Caco-2 (cell line): ENCODE data around the gene NDRG4. TPM values are rescaled to one million over a fixed set of nuclear protein-coding genes. Genes with fewer than 3 reads are reported as not detected.

Experiments used
- BruUV-seq: library from RNA; stranded (reverse); fragments of 400-500 nt; replicated peaks from 2 replicates; lab custom pipeline; 2021; lab: Mats Ljungman, UMichigan
- CTCF ChIA-PET: fragments of 300-600 bp; sonication (Branson Sonifier 250); formaldehyde crosslinking; loops from one replicate; lab custom pipeline; 2022; ENCODE audit warnings: antibody characterized with exemption; lab: Charles Lee
- POLR2A ChIA-PET: fragments of 300-600 bp; sonication (Branson Sonifier 250); formaldehyde crosslinking; loops from one replicate; lab custom pipeline; 2022; ENCODE audit warnings: antibody characterized with exemption; lab: Charles Lee
- DNase-seq, 2 experiments: peaks; one replicate each; pipeline versions ENCODE4 v3.0.0 to v3.0.0-alpha.2; 2020 to 2022
- H3K27me3 ChIP-seq: replicated peaks from 2 replicates; pipeline ENCODE4 v1.6.0; 2011; ENCODE audit warnings: low read length; ENCODE audit not compliant: control insufficient read depth, insufficient read depth
- H3K36me3 ChIP-seq: 2 replicates; pipeline ENCODE4 v1.5.1; 2011; ENCODE audit warnings: low read length; ENCODE audit not compliant: control insufficient read depth, insufficient read depth
- H3K4me1 ChIP-seq: fragments of 250-450 bp; sonication (Bioruptor Pico); 2 replicates; pipeline ENCODE4 v1.5.1; 2020; ENCODE audit warnings: mild to moderate bottlenecking
- H3K4me3 ChIP-seq: 2 replicates; pipeline ENCODE4 v1.5.1; 2011; ENCODE audit warnings: low read depth, mild to moderate bottlenecking, control low read depth, low read length
- H3K9me3 ChIP-seq: fragments of 250-450 bp; sonication (Bioruptor Pico); 2 replicates; pipeline ENCODE4 v1.5.1; 2020; ENCODE audit warnings: mild to moderate bottlenecking, moderate library complexity
- H3K27ac Mint-ChIP-seq: one replicate; pipeline ENCODE4 v1.8.0; 2022; ENCODE audit warnings: mixed read lengths; ENCODE audit not compliant: unreplicated experiment
- H3K27me3 Mint-ChIP-seq: one replicate; pipeline ENCODE4 v1.8.0; 2022; ENCODE audit warnings: mixed read lengths; ENCODE audit not compliant: insufficient read depth, unreplicated experiment
- H3K36me3 Mint-ChIP-seq: one replicate; pipeline ENCODE4 v1.8.0; 2022; ENCODE audit warnings: mild to moderate bottlenecking, mixed read lengths; ENCODE audit not compliant: insufficient read depth, unreplicated experiment
- H3K4me1 Mint-ChIP-seq: one replicate; pipeline ENCODE4 v1.8.0; 2022; ENCODE audit warnings: low read depth, mixed read lengths; ENCODE audit not compliant: unreplicated experiment
- H3K4me3 Mint-ChIP-seq: one replicate; pipeline ENCODE4 v1.8.0; 2022; ENCODE audit warnings: mild to moderate bottlenecking, moderate library complexity, mixed read lengths; ENCODE audit not compliant: unreplicated experiment
- H3K9me3 Mint-ChIP-seq: one replicate; pipeline ENCODE4 v1.8.0; 2022; ENCODE audit warnings: mixed read lengths; ENCODE audit not compliant: unreplicated experiment
- CTCF ChIP-seq, 2 experiments: fragments of 200-600 bp in 1 of 2; IDR thresholded peaks; 1 replicate in 1 of 2; 2 replicates in 1 of 2; pipeline versions ENCODE4 v1.5.1 to v1.8.0; 2011 to 2022; ENCODE audit warnings: antibody characterized with exemption in 1 of 2, control low read depth in 1 of 2, inconsistent platforms in 1 of 2, low read depth in 1 of 2, low read length in 1 of 2, mild to moderate bottlenecking in 1 of 2, moderate library complexity in 1 of 2; ENCODE audit not compliant: insufficient read depth in 1 of 2, severe bottlenecking in 1 of 2, unreplicated experiment in 1 of 2
- intact Hi-C: fragments of 100-400 bp; cut with micrococcal nuclease; formaldehyde crosslinking; loops from one replicate; pipeline ENCODE4 v1.10.0; 2022; ENCODE audit not compliant: unreplicated experiment
- total RNA-seq: library from RNA; stranded (reverse); gene quantifications from 2 replicates; pipeline ENCODE4 v1.2.3, GENCODE V29; 2022

NDRG4 gene
- total RNA-seq, 1 experiment from 2014 or later, result 10.7 TPM

GRCh38 chr16:58459344-58460218, 40.4 kb upstream of the NDRG4 start:
- H3K4me1 Mint-ChIP-seq, result peaks cover 9% of the 10 kb centered on the region
- H3K4me3 Mint-ChIP-seq, result no peak overlapping the region
- H3K36me3 Mint-ChIP-seq, result no peaks in the 10 kb centered on the region
- no peak overlapping the region for H3K27ac Mint-ChIP-seq
- H3K27me3 Mint-ChIP-seq, result peaks cover 4% of the 10 kb centered on the region
- Histone ChIP-seq H3K4me1 (peaks cover 29% of the 10 kb centered on the region), H3K27me3 (no peaks in the 10 kb centered on the region; the same call in 1 of the 2 replicates), H3K4me3 (no peak overlapping the region), H3K36me3 (no peaks in the 10 kb centered on the region), H3K9me3 (no peaks in the 10 kb centered on the region)
- CTCF ChIA-PET, result no interaction called here
- H3K9me3 Mint-ChIP-seq, result no peaks in the 10 kb centered on the region
- BruUV-seq, result no TSS peak
- intact Hi-C loops, result loop anchor here (5.0 kb wide), 1 partner anchor 67 kb away; the partner anchor contains the start of gene GINS3
- no peak for TF ChIP-seq CTCF (IDR thresholded peaks at IDR 0.05; ENCODE audit: insufficient read depth in 1 of 2, low read depth in 1 of 2, low read length in 1 of 2, severe bottlenecking in 1 of 2, unreplicated experiment in 1 of 2)
- POLR2A ChIA-PET, result no interaction called here
- DNase-seq, result no peak

- ChIA-PET POLR2A (no interaction called here), CTCF (no interaction called here)
- no peaks in the 10 kb centered on the region for H3K36me3 ChIP-seq
- TF ChIP-seq CTCF (IDR thresholded peaks at IDR 0.05; ENCODE audit: insufficient read depth in 1 of 2, low read depth in 1 of 2, low read length in 1 of 2, severe bottlenecking in 1 of 2, unreplicated experiment in 1 of 2), result no peak
- Mint-ChIP-seq H3K4me1 (peaks cover 16% of the 10 kb centered on the region), H3K4me3 (no peak overlapping the region), H3K36me3 (no peaks in the 10 kb centered on the region), H3K27me3 (peaks cover 10% of the 10 kb centered on the region), H3K9me3 (no peaks in the 10 kb centered on the region), H3K27ac (no peak overlapping the region)
- no peaks in the 10 kb centered on the region for H3K9me3 ChIP-seq
- no TSS peak for BruUV-seq
- H3K27me3 ChIP-seq, result peaks cover 3% of the 10 kb centered on the region
- intact Hi-C loops, result no loop called here
- DNase-seq, result no peak
- peaks cover 33% of the 10 kb centered on the region for H3K4me1 ChIP-seq
- H3K4me3 ChIP-seq, result no peak overlapping the region
These were observed 39.7 kb upstream of the NDRG4 start for GRCh38 chr16:58460219-58460610.

GRCh38 chr16:58461056-58461455, 38.9 kb upstream of the NDRG4 start:
- H3K27ac Mint-ChIP-seq, result no peak overlapping the region
- no peaks in the 10 kb centered on the region for H3K36me3 Mint-ChIP-seq
- CTCF ChIA-PET, result no interaction called here
- H3K27me3 Mint-ChIP-seq, result peaks cover 12% of the 10 kb centered on the region
- Histone ChIP-seq H3K4me3 (no peak overlapping the region), H3K36me3 (no peaks in the 10 kb centered on the region), H3K4me1 (peaks cover 27% of the 10 kb centered on the region), H3K9me3 (no peaks in the 10 kb centered on the region), H3K27me3 (peaks cover 3% of the 10 kb centered on the region)
- BruUV-seq, result no TSS peak
- intact Hi-C loops, result no loop called here
- DNase-seq, result no peak
- POLR2A ChIA-PET, result no interaction called here
- H3K4me3 Mint-ChIP-seq, result no peak overlapping the region
- TF ChIP-seq CTCF (IDR thresholded peaks at IDR 0.05; ENCODE audit: insufficient read depth in 1 of 2, low read depth in 1 of 2, low read length in 1 of 2, severe bottlenecking in 1 of 2, unreplicated experiment in 1 of 2), result no peak
- no peaks in the 10 kb centered on the region for H3K9me3 Mint-ChIP-seq
- peaks cover 18% of the 10 kb centered on the region for H3K4me1 Mint-ChIP-seq
